H1 (cell line): ENCODE data around the gene TACC2. TPM values are rescaled to one million over a fixed set of nuclear protein-coding genes. Genes with fewer than 3 reads are reported as not detected.

Experiments
- CTCF ChIA-PET: fragments of 300-600 bp; sonication (Branson Sonifier 250); formaldehyde crosslinking; loops from one replicate; lab custom pipeline; 2021; ENCODE audit not compliant: partially characterized antibody; lab: Charles Lee
- POLR2A ChIA-PET: fragments of 300-600 bp; sonication (Branson Sonifier 250); formaldehyde crosslinking; loops from one replicate; lab custom pipeline; 2021; ENCODE audit warnings: inconsistent platforms; ENCODE audit not compliant: partially characterized antibody; lab: Charles Lee
- DNase-seq, 2 experiments: peaks; one replicate each; pipeline versions ENCODE4 v3.0.0 to v3.0.0-alpha.2; 2010 to 2022; ENCODE audit warnings: low spot score in 2 of 2, low read depth in 1 of 2, mixed read lengths in 1 of 2
- FAIRE-seq: peaks from 2 replicates; lab custom pipeline; 2011; peaks lifted over from hg19 to GRCh38; lab: Jason Lieb, UNC
- H2AFZ ChIP-seq: 2 replicates; pipeline ENCODE4 v1.8.1; 2012; ENCODE audit warnings: low read length, inconsistent platforms
- H2AK5ac ChIP-seq: 2 replicates; pipeline ENCODE4 v1.6.1; 2013; ENCODE audit warnings: low read depth, low read length
- H2BK120ac ChIP-seq: replicated peaks from 2 replicates; pipeline ENCODE3; 2013; ENCODE audit warnings: low read depth, low read length, inconsistent platforms
- H2BK12ac ChIP-seq: 2 replicates; pipeline ENCODE4 v1.6.1; 2013; ENCODE audit warnings: low read depth, low read length
- H2BK15ac ChIP-seq: 2 replicates; pipeline ENCODE4 v1.6.1; 2013; ENCODE audit warnings: low read length
- H2BK20ac ChIP-seq: 2 replicates; pipeline ENCODE4 v1.6.1; 2013; ENCODE audit warnings: low read length
- H2BK5ac ChIP-seq: 2 replicates; pipeline ENCODE4 v1.6.1; 2013; ENCODE audit warnings: low read depth, low read length
- H3K14ac ChIP-seq: 2 replicates; pipeline ENCODE4 v1.6.1; 2013; ENCODE audit warnings: inconsistent platforms; ENCODE audit not compliant: insufficient read length
- H3K18ac ChIP-seq: 2 replicates; pipeline ENCODE4 v1.6.1; 2013; ENCODE audit warnings: low read length; ENCODE audit errors: extremely low read depth
- H3K23ac ChIP-seq: 2 replicates; pipeline ENCODE4 v1.6.1; 2013; ENCODE audit warnings: inconsistent platforms; ENCODE audit not compliant: insufficient read length
- H3K23me2 ChIP-seq: 2 replicates; pipeline ENCODE4 v1.6.1; 2013; ENCODE audit warnings: low read depth, low read length
- H3K27ac ChIP-seq: 2 replicates; pipeline ENCODE4 v1.6.1; 2011; ENCODE audit warnings: low read depth, low read length, inconsistent platforms
- H3K27me3 ChIP-seq, 4 experiments: replicated peaks in 1 of 4; 1 replicate in 1 of 4; 2 replicates in 3 of 4; pipeline versions ENCODE4 v1.6.1 to v1.8.1; 2011 to 2013; ENCODE audit warnings: low read length in 3 of 4, mild to moderate bottlenecking in 3 of 4, inconsistent platforms in 2 of 4, mixed read lengths in 2 of 4, moderate library complexity in 1 of 4; ENCODE audit not compliant: control insufficient read depth in 3 of 4, insufficient read depth in 3 of 4; ENCODE audit errors: extremely low read depth in 1 of 4
- H3K36me3 ChIP-seq, 4 experiments: 2 replicates each; pipeline versions ENCODE4 v1.6.1 to v1.8.1; 2011 to 2013; ENCODE audit warnings: mild to moderate bottlenecking in 4 of 4, low read length in 3 of 4, moderate library complexity in 2 of 4, control low read depth in 1 of 4, inconsistent platforms in 1 of 4; ENCODE audit not compliant: insufficient read depth in 4 of 4, control insufficient read depth in 2 of 4
- H3K4ac ChIP-seq: replicated peaks from 2 replicates; pipeline ENCODE3; 2013; ENCODE audit warnings: low read length, low read depth, mixed read lengths, inconsistent platforms; ENCODE audit not compliant: insufficient read length
- H3K4me1 ChIP-seq, 4 experiments: replicated peaks in 1 of 4; 1 replicate in 1 of 4; 2 replicates in 3 of 4; pipeline versions ENCODE4 v1.6.1 to v1.8.1; 2011 to 2013; ENCODE audit warnings: low read length in 3 of 4, inconsistent platforms in 2 of 4, mixed read lengths in 1 of 4; ENCODE audit not compliant: insufficient read depth in 4 of 4, control insufficient read depth in 3 of 4
- H3K4me2 ChIP-seq, 2 experiments: 2 replicates each; pipeline versions ENCODE4 v1.6.1 to v1.8.1; 2011 to 2013; ENCODE audit warnings: low read depth in 2 of 2, low read length in 2 of 2, control low read depth in 1 of 2, inconsistent platforms in 1 of 2, mild to moderate bottlenecking in 1 of 2; ENCODE audit not compliant: insufficient read depth in 1 of 2
- H3K4me3 ChIP-seq, 4 experiments: fragments of 200-600, 300-600 bp in 1 of 4; sonication (generic), shearing (Covaris generic), sonication (Bioruptor Twin) in 1 of 4; 2 replicates each; pipeline versions ENCODE4 v1.5.1 to v1.8.1; 2011 to 2016; ENCODE audit warnings: low read length in 4 of 4, low read depth in 3 of 4, control low read depth in 2 of 4, inconsistent platforms in 2 of 4, mild to moderate bottlenecking in 2 of 4, mixed read lengths in 1 of 4, moderate library complexity in 1 of 4; ENCODE audit not compliant: insufficient read depth in 2 of 4; ENCODE audit errors: extremely low read depth in 1 of 4
- H3K56ac ChIP-seq: replicated peaks from 2 replicates; pipeline ENCODE3; 2013; ENCODE audit warnings: low read depth, mild to moderate bottlenecking, mixed read lengths, low read length, inconsistent platforms; ENCODE audit not compliant: insufficient read length
- H3K79me1 ChIP-seq: 2 replicates; pipeline ENCODE4 v1.6.1; 2013; ENCODE audit warnings: low read depth, low read length, control low read depth
- H3K79me2 ChIP-seq, 2 experiments: 2 replicates each; pipeline versions ENCODE4 v1.6.1 to v1.8.1; 2012 to 2013; ENCODE audit warnings: low read length in 2 of 2, mild to moderate bottlenecking in 2 of 2, inconsistent platforms in 1 of 2; ENCODE audit not compliant: insufficient read depth in 2 of 2, control insufficient read depth in 1 of 2
- H3K9ac ChIP-seq, 4 experiments: replicated peaks in 1 of 4; 1 replicate in 1 of 4; 2 replicates in 3 of 4; pipeline versions ENCODE4 v1.6.1 to v1.8.1; 2011 to 2013; ENCODE audit warnings: low read depth in 3 of 4, low read length in 3 of 4, control low read depth in 2 of 4, mild to moderate bottlenecking in 2 of 4, moderate library complexity in 2 of 4, inconsistent platforms in 1 of 4; ENCODE audit errors: extremely low read depth in 1 of 4
- H3K9me3 ChIP-seq, 2 experiments: 2 replicates each; pipeline versions ENCODE4 v1.6.1 to v1.8.1; 2012 to 2013; ENCODE audit warnings: mild to moderate bottlenecking in 2 of 2, moderate library complexity in 2 of 2, control low read depth in 1 of 2, inconsistent platforms in 1 of 2, low read depth in 1 of 2, low read length in 1 of 2, mixed read lengths in 1 of 2; ENCODE audit not compliant: insufficient read depth in 2 of 2
- H4K20me1 ChIP-seq, 2 experiments: replicated peaks in 1 of 2; 2 replicates each; pipeline versions ENCODE3 to v1.8.1; 2011 to 2013; ENCODE audit warnings: inconsistent platforms in 2 of 2, low read length in 2 of 2, mild to moderate bottlenecking in 1 of 2; ENCODE audit not compliant: insufficient read depth in 2 of 2, control insufficient read depth in 1 of 2
- H4K5ac ChIP-seq: 2 replicates; pipeline ENCODE4 v1.6.1; 2013; ENCODE audit warnings: low read length, low read depth, mixed read lengths, inconsistent platforms; ENCODE audit not compliant: insufficient read length
- H4K8ac ChIP-seq: 2 replicates; pipeline ENCODE4 v1.8.0; 2013; ENCODE audit warnings: mild to moderate bottlenecking, moderate library complexity, low read length, inconsistent platforms; ENCODE audit not compliant: insufficient read depth; ENCODE audit errors: extremely low read depth
- H4K91ac ChIP-seq: replicated peaks from 2 replicates; pipeline ENCODE3; 2013; ENCODE audit warnings: low read length, mixed read lengths, inconsistent platforms; ENCODE audit not compliant: insufficient read length
- BACH1 ChIP-seq: IDR thresholded peaks from 2 replicates; pipeline ENCODE4 v1.6.1; 2012; ENCODE audit warnings: low read length, improper control_type of control experiment
- BCL11A ChIP-seq, 2 experiments: IDR thresholded peaks; one replicate each; pipeline ENCODE4 v1.6.1; 2011; ENCODE audit warnings: low read depth in 2 of 2, low read length in 2 of 2, mild to moderate bottlenecking in 2 of 2
- CHD2 ChIP-seq: IDR thresholded peaks from 2 replicates; pipeline ENCODE4 v1.6.1; 2012; ENCODE audit warnings: low read length, improper control_type of control experiment
- EGR1 ChIP-seq: IDR thresholded peaks from 2 replicates; pipeline ENCODE4 v1.6.1; 2011; ENCODE audit warnings: low read depth, low read length, borderline replicate concordance
- HDAC6 ChIP-seq: IDR thresholded peaks from one replicate; pipeline ENCODE4 v1.7.1; 2012; ENCODE audit warnings: low read depth, mild to moderate bottlenecking, inconsistent platforms, low read length, moderate library complexity
- JUND ChIP-seq: IDR thresholded peaks from 2 replicates; pipeline ENCODE4 v1.6.1; 2011; ENCODE audit warnings: mild to moderate bottlenecking, improper control_type of control experiment, low read length
- KDM1A ChIP-seq: fragments of 200-600, 300-600 bp; sonication (generic); IDR thresholded peaks from 2 replicates; pipeline ENCODE4 v1.7.1; 2016; ENCODE audit warnings: mild to moderate bottlenecking, low read length, borderline replicate concordance
- KDM5A ChIP-seq: fragments of 200-600 bp; IDR thresholded peaks from 2 replicates; pipeline ENCODE4 v1.7.1; 2012; ENCODE audit warnings: mild to moderate bottlenecking, low read length, inconsistent platforms, mixed read lengths
- POLR2A ChIP-seq, 2 experiments: IDR thresholded peaks; 1 replicate in 1 of 2; 2 replicates in 1 of 2; pipeline ENCODE4 v1.6.1; 2011; ENCODE audit warnings: low read depth in 2 of 2, low read length in 2 of 2, mild to moderate bottlenecking in 2 of 2; ENCODE audit errors: control extremely low read depth in 1 of 2
- POLR2AphosphoS5 ChIP-seq: IDR thresholded peaks from 2 replicates; pipeline ENCODE4 v1.6.1; 2011; ENCODE audit warnings: low read depth, low read length
- SIN3A ChIP-seq, 2 experiments: IDR thresholded peaks in 1 of 2; conservative IDR thresholded peaks in 1 of 2; 2 replicates each; pipeline ENCODE4 v1.6.1; 2011 to 2012; ENCODE audit warnings: low read length in 2 of 2, improper control_type of control experiment in 1 of 2, low read depth in 1 of 2, mild to moderate bottlenecking in 1 of 2
- TBP ChIP-seq: IDR thresholded peaks from 2 replicates; pipeline ENCODE4 v1.6.1; 2011; ENCODE audit warnings: low read depth, low read length, improper control_type of control experiment
- WGBS, 2 experiments: shearing (Covaris generic) in 1 of 2; methylation state at CpG; one replicate each; pipeline versions ENCODE4 v1.1.6 to v1.1.7; 2013 to 2015; ENCODE audit warnings: low lambda C conversion rate in 2 of 2, mixed read lengths in 2 of 2, inconsistent platforms in 1 of 2, low coverage in 1 of 2, missing lambda C conversion rate in 1 of 2; ENCODE audit not compliant: insufficient replicate concordance in 2 of 2, insufficient coverage in 1 of 2, insufficient read length in 1 of 2; ENCODE audit errors: extremely low coverage in 1 of 2, missing lambda C conversion rate in 1 of 2; 5-methylcytosine and 5-hydroxymethylcytosine counted together
- polyA plus RNA-seq, 7 experiments: library from polyadenylated mRNA; depleted of rRNA in 3 of 7; stranded (reverse) in 5 of 7; unstranded in 2 of 7; fragments of >200 nt in 5 of 7; fragments of 200-250 nt in 2 of 7; gene quantifications; 1 replicate in 5 of 7; 2 replicates in 1 of 7; 4 replicates in 1 of 7; pipeline versions ENCODE4 v1.2.1 to v1.2.3, GENCODE V29; 2011 to 2013; ENCODE audit warnings: missing spikeins in 2 of 7, mixed read lengths in 2 of 7
- total RNA-seq: library from RNA; stranded (reverse); fragmentation: NEBNext Ultra II Directional; extraction: Animal tissue kit (Norgen Biotek cat#: 25700); gene quantifications from 2 replicates; pipeline ENCODE4 v1.2.1, GENCODE V29; 2021

Gene TACC2
- total and polyA plus RNA-seq, 2 of the 8 experiments (the other 6 are each of a cell fraction or from before 2014, with no cell fraction given) = 21.2 to 46.6 TPM

- Histone ChIP-seq H3K79me2 (peaks cover 0 to 51% of the 10 kb centered on the region in 2 experiments; a peak in 2 of 4 replicates), H3K4me1 (peaks cover 0 to 12% (median 9%) of the 10 kb centered on the region in 4 experiments; a peak in 6 of 7 replicates), H3K14ac (no peak overlapping the region), H3K4me3 (no peak overlapping the region), H4K5ac (no peak overlapping the region), H2BK5ac (no peak overlapping the region), H3K9me3 (no peaks in the 10 kb centered on the region), H3K36me3 (peaks cover 4 to 22% (median 19%) of the 10 kb centered on the region in 4 experiments; a peak in 7 of 8 replicates), H4K8ac (no peak overlapping the region), H3K9ac (no peak overlapping the region), H3K79me1 (peaks cover 29% of the 10 kb centered on the region), H3K4me2 (no peak overlapping the region), H2BK12ac (no peak overlapping the region), H2BK15ac (no peak overlapping the region), H2AFZ (no peak overlapping the region), H2BK20ac (no peak overlapping the region), H2AK5ac (no peak overlapping the region), H3K4ac (no peak overlapping the region), H3K27me3 (no peaks in the 10 kb centered on the region), H4K20me1 (peaks cover 3 to 13% of the 10 kb centered on the region in 2 experiments), H3K18ac (no peak overlapping the region), H3K23ac (no peak overlapping the region), H2BK120ac (no peak overlapping the region), H3K23me2 (no peaks in the 10 kb centered on the region), H3K27ac (no peak overlapping the region), H4K91ac (no peak overlapping the region), H3K56ac (no peak overlapping the region)
- no peak for FAIRE-seq
- DNase-seq = no peak
- TF ChIP-seq KDM1A (no peak), HDAC6 (no peak), KDM5A (no peak), BACH1 (no peak; the same call in 1 of the 2 replicates), TBP (no peak), CHD2 (no peak), SIN3A (conservative IDR thresholded peaks at IDR 0.05 in 1 of 2, IDR thresholded peaks at IDR 0.05 in 1 of 2; ENCODE audit: low read depth in 1 of 2, low read length in 2 of 2) (no peak), POLR2A (IDR thresholded peaks at IDR 0.05; ENCODE audit: control extremely low read depth in 1 of 2, low read depth in 2 of 2, low read length in 2 of 2) (no peak), POLR2AphosphoS5 (no peak), JUND (no peak), BCL11A (IDR thresholded peaks at IDR 0.05; ENCODE audit: low read depth in 2 of 2, low read length in 2 of 2) (no peak), EGR1 (no peak)
- WGBS, 2 experiments = 93% methylated on average over 12 of the region's 12 CpGs; no CpG with 5 or more reads in 1 of the 2 experiments
- POLR2A ChIA-PET = interaction anchor here (1.1 kb wide), 1 partner anchor 33 kb away, joined by 3 read pairs; no protein-coding TSS in a partner anchor
- CTCF ChIA-PET = no interaction called here
Measured at GRCh38 chr10:122196218-122196617, 207.3 kb downstream of the TACC2 start.
